HEK293 (cell line): ENCODE data around the gene MUC12.

ENCODE experiments used
- CTCF ChIA-PET: fragments of 350-600 bp; formaldehyde crosslinking; extraction: SDS; loops from one replicate; lab custom pipeline; 2021; ENCODE audit warnings: antibody characterized with exemption; lab: Yijun Ruan, JAX
- POLR2A ChIA-PET: fragments of 300-600 bp; formaldehyde crosslinking; extraction: SDS; loops from one replicate; lab custom pipeline; 2020; ENCODE audit warnings: antibody characterized with exemption, inconsistent platforms; lab: Yijun Ruan, JAX
- H3K27ac ChIP-seq: fragments of 200-500 bp; sonication (Bioruptor generic); 2 replicates; pipeline ENCODE4 v1.5.1; 2014; ENCODE audit warnings: low read depth, low read length, control low read depth, inconsistent platforms; ENCODE audit errors: extremely low read depth
- H3K36me3 ChIP-seq, 2 experiments: fragments of 200-500 bp in 1 of 2; sonication (Bioruptor generic) in 1 of 2; 1 replicate in 1 of 2; 2 replicates in 1 of 2; pipeline ENCODE4 v1.5.1; 2014 to 2017; ENCODE audit warnings: inconsistent platforms in 2 of 2, low read length in 2 of 2; ENCODE audit not compliant: control insufficient read depth in 2 of 2, insufficient read depth in 1 of 2
- H3K4me1 ChIP-seq: fragments of 200-500 bp; sonication (Bioruptor generic); 2 replicates; pipeline ENCODE4 v1.5.1; 2014; ENCODE audit warnings: mild to moderate bottlenecking, low read length, inconsistent platforms; ENCODE audit not compliant: control insufficient read depth, insufficient read depth
- H3K4me3 ChIP-seq: 2 replicates; pipeline ENCODE4 v1.5.1; 2011; ENCODE audit warnings: low read depth, mild to moderate bottlenecking, control low read depth, low read length, moderate library complexity
- H3K9me3 ChIP-seq: fragments of 200-500 bp; sonication (Bioruptor generic); 2 replicates; pipeline ENCODE4 v1.5.1; 2014; ENCODE audit warnings: low read depth, low read length, inconsistent platforms; ENCODE audit not compliant: control insufficient read depth, insufficient read depth
- BCL11A ChIP-seq: fragments of 450-650 bp; formaldehyde crosslinking; IDR thresholded peaks from 2 replicates; pipeline ENCODE4 v1.5.1; 2016; ENCODE audit warnings: low read depth, missing biosample characterization, missing genetic modification characterization
- GLI4 ChIP-seq: fragments of 450-650 bp; formaldehyde crosslinking; IDR thresholded peaks from 2 replicates; pipeline ENCODE4 v1.5.1; 2016; ENCODE audit warnings: missing biosample characterization, missing genetic modification characterization
- GLIS2 ChIP-seq: fragments of 450-650 bp; formaldehyde crosslinking; IDR thresholded peaks from 2 replicates; pipeline ENCODE4 v1.5.1; 2016; ENCODE audit warnings: missing biosample characterization, missing genetic modification characterization
- OVOL3 ChIP-seq: fragments of 450-650 bp; formaldehyde crosslinking; IDR thresholded peaks from 2 replicates; pipeline ENCODE4 v1.5.1; 2016; ENCODE audit warnings: missing biosample characterization, missing genetic modification characterization
- RBAK ChIP-seq: fragments of 450-650 bp; formaldehyde crosslinking; IDR thresholded peaks from 2 replicates; pipeline ENCODE4 v1.5.1; 2016; ENCODE audit warnings: missing biosample characterization, missing genetic modification characterization
- ZBTB21 ChIP-seq: fragments of 450-650 bp; formaldehyde crosslinking; IDR thresholded peaks from 2 replicates; pipeline ENCODE4 v1.5.1; 2017; ENCODE audit warnings: missing biosample characterization, missing genetic modification characterization
- ZFP3 ChIP-seq: fragments of 450-650 bp; formaldehyde crosslinking; IDR thresholded peaks from 2 replicates; pipeline ENCODE4 v1.5.1; 2016; ENCODE audit warnings: low read depth, missing biosample characterization, missing genetic modification characterization
- ZNF10 ChIP-seq: fragments of 450-650 bp; formaldehyde crosslinking; IDR thresholded peaks from 2 replicates; pipeline ENCODE4 v1.5.1; 2017; ENCODE audit warnings: missing biosample characterization, missing genetic modification characterization
- ZNF114 ChIP-seq: fragments of 450-650 bp; formaldehyde crosslinking; IDR thresholded peaks from 2 replicates; pipeline ENCODE4 v1.5.0; 2017; ENCODE audit warnings: missing biosample characterization, missing genetic modification characterization
- ZNF121 ChIP-seq: fragments of 450-650 bp; formaldehyde crosslinking; IDR thresholded peaks from 2 replicates; pipeline ENCODE4 v1.5.1; 2016; ENCODE audit warnings: missing biosample characterization, missing genetic modification characterization
- ZNF140 ChIP-seq: fragments of 450-650 bp; formaldehyde crosslinking; IDR thresholded peaks from 2 replicates; pipeline ENCODE4 v1.5.1; 2016; ENCODE audit warnings: missing biosample characterization, missing genetic modification characterization
- ZNF302 ChIP-seq: fragments of 450-650 bp; formaldehyde crosslinking; IDR thresholded peaks from 2 replicates; pipeline ENCODE4 v1.5.1; 2016; ENCODE audit warnings: missing biosample characterization, missing genetic modification characterization, low read depth
- ZNF350 ChIP-seq: fragments of 450-650 bp; formaldehyde crosslinking; IDR thresholded peaks from 2 replicates; pipeline ENCODE4 v1.5.0; 2017; ENCODE audit warnings: missing biosample characterization, mild to moderate bottlenecking, missing genetic modification characterization
- ZNF366 ChIP-seq: fragments of 450-650 bp; formaldehyde crosslinking; conservative IDR thresholded peaks from 2 replicates; pipeline ENCODE4 v1.5.1; 2016; ENCODE audit warnings: missing biosample characterization, missing genetic modification characterization
- ZNF514 ChIP-seq: fragments of 450-650 bp; formaldehyde crosslinking; IDR thresholded peaks from 2 replicates; pipeline ENCODE4 v1.5.1; 2016; ENCODE audit warnings: missing biosample characterization, missing genetic modification characterization
- ZNF544 ChIP-seq: fragments of 450-650 bp; formaldehyde crosslinking; IDR thresholded peaks from 2 replicates; pipeline ENCODE4 v1.5.0; 2017; ENCODE audit warnings: missing biosample characterization, missing genetic modification characterization
- ZNF610 ChIP-seq: fragments of 450-650 bp; formaldehyde crosslinking; IDR thresholded peaks from 2 replicates; pipeline ENCODE4 v1.5.1; 2016; ENCODE audit warnings: missing biosample characterization, missing genetic modification characterization, borderline replicate concordance
- ZNF621 ChIP-seq: fragments of 450-650 bp; formaldehyde crosslinking; IDR thresholded peaks from 2 replicates; pipeline ENCODE4 v1.5.1; 2017; ENCODE audit warnings: missing biosample characterization, missing genetic modification characterization
- ZNF623 ChIP-seq: fragments of 450-650 bp; formaldehyde crosslinking; IDR thresholded peaks from 2 replicates; pipeline ENCODE4 v1.5.1; 2016; ENCODE audit warnings: missing biosample characterization, missing genetic modification characterization
- ZNF626 ChIP-seq: fragments of 450-650 bp; sonication (Bioruptor Pico); formaldehyde crosslinking; IDR thresholded peaks from 2 replicates; pipeline ENCODE4 v1.5.1; 2018; ENCODE audit warnings: missing biosample characterization, missing genetic modification characterization, inconsistent platforms
- ZNF791 ChIP-seq: fragments of 450-650 bp; formaldehyde crosslinking; IDR thresholded peaks from 2 replicates; pipeline ENCODE4 v1.5.1; 2016; ENCODE audit warnings: missing biosample characterization, missing genetic modification characterization
- TF ChIP-seq, protein P1 (sequence below): fragments of 450-650 bp; formaldehyde crosslinking; IDR thresholded peaks from 2 replicates; pipeline ENCODE4 v1.5.1; 2016; ENCODE audit warnings: missing biosample characterization, missing genetic modification characterization
- TF ChIP-seq, protein P2 (sequence below): fragments of 450-650 bp; formaldehyde crosslinking; IDR thresholded peaks from 2 replicates; pipeline ENCODE4 v1.5.1; 2016; ENCODE audit warnings: missing biosample characterization, missing genetic modification characterization, borderline replicate concordance
- TF ChIP-seq, protein P3 (sequence below): sonication (generic); formaldehyde crosslinking; IDR thresholded peaks from 2 replicates; pipeline ENCODE4 v1.8.1; 2022; ENCODE audit warnings: mild to moderate bottlenecking, moderate library complexity, missing genetic modification reagents
- TF ChIP-seq, protein P4 (sequence below): fragments of 450-650 bp; formaldehyde crosslinking; IDR thresholded peaks from 2 replicates; pipeline ENCODE4 v1.5.1; 2016; ENCODE audit warnings: missing biosample characterization, missing genetic modification characterization

Gene MUC12

DNA sequence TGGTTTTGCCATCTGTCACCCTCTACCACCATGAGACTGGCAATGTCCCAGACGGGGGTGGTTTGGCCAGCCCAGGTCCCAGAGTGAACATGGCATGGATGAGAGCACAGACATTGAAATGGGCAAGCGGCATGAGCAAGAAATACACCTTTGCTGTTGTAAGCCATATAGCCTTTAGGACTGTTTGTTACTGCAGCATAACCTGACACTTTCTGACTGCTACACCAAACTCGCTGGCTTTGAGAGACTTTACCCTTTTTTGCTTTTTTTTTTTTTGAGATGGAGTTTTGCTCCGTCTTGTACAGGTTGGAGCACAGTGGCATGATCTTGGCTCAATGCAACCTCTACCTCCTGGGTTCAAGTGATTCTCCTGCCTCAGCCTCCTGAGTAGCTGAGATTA lies 25.2 kb upstream of the MUC12 start:
- CTCF ChIA-PET = interaction anchor here (0.9 kb wide), 1 partner anchor 115 kb away, joined by 3 read pairs; no protein-coding TSS in a partner anchor
- no peaks in the 10 kb centered on the region for H3K36me3 ChIP-seq
- POLR2A ChIA-PET = no interaction called here

DNA sequence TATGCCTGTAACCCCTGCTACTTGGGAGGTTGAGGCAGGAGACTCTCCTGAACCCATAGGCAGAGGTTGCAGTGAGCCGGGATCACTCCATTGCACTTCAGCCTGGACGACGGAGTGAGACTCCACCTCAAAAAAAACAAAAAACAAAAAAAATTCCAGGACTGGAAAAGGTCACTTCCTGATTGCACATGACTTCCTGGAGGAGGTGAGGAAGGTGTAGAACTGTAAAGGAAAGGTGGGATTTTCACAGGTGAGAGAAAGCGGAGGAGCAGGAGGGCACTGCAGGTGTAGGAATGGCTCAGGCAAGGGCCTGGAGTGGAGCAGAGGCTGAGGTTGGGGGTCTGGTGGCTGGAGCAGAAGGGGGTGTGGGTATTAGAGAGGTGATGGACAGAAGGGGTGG lies 23.3 kb upstream of the MUC12 start:
- CTCF ChIA-PET = no interaction called here
- TF ChIP-seq, protein P1, sequence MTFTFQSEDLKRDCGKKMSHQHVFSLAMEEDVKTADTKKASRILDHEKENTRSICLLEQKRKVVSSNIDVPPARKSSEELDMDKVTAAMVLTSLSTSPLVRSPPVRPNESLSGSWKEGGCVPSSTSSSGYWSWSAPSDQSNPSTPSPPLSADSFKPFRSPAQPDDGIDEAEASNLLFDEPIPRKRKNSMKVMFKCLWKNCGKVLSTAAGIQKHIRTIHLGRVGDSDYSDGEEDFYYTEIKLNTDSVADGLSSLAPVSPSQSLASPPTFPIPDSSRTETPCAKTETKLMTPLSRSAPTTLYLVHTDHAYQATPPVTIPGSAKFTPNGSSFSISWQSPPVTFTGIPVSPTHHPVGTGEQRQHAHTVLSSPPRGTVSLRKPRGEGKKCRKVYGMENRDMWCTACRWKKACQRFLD (tag by site-specific recombination) = no peak
- TF ChIP-seq ZNF626 (tag by site-specific recombination) (no peak), ZNF121 (tag by site-specific recombination) (no peak), ZNF544 (no peak), ZNF114 (tag by site-specific recombination) (no peak), ZFP3 (tag by site-specific recombination) (no peak), ZNF366 (tag by site-specific recombination) (no peak), RBAK (tag by site-specific recombination) (no peak), OVOL3 (tag by site-specific recombination) (no peak), ZNF350 (tag by site-specific recombination) (no peak)
- TF ChIP-seq, protein P2, sequence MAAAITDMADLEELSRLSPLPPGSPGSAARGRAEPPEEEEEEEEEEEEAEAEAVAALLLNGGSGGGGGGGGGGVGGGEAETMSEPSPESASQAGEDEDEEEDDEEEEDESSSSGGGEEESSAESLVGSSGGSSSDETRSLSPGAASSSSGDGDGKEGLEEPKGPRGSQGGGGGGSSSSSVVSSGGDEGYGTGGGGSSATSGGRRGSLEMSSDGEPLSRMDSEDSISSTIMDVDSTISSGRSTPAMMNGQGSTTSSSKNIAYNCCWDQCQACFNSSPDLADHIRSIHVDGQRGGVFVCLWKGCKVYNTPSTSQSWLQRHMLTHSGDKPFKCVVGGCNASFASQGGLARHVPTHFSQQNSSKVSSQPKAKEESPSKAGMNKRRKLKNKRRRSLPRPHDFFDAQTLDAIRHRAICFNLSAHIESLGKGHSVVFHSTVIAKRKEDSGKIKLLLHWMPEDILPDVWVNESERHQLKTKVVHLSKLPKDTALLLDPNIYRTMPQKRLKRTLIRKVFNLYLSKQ = no peak
- TF ChIP-seq, protein P3, sequence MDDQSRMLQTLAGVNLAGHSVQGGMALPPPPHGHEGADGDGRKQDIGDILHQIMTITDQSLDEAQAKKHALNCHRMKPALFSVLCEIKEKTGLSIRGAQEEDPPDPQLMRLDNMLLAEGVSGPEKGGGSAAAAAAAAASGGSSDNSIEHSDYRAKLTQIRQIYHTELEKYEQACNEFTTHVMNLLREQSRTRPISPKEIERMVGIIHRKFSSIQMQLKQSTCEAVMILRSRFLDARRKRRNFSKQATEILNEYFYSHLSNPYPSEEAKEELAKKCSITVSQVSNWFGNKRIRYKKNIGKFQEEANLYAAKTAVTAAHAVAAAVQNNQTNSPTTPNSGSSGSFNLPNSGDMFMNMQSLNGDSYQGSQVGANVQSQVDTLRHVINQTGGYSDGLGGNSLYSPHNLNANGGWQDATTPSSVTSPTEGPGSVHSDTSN = no peak
- TF ChIP-seq, protein P4, sequence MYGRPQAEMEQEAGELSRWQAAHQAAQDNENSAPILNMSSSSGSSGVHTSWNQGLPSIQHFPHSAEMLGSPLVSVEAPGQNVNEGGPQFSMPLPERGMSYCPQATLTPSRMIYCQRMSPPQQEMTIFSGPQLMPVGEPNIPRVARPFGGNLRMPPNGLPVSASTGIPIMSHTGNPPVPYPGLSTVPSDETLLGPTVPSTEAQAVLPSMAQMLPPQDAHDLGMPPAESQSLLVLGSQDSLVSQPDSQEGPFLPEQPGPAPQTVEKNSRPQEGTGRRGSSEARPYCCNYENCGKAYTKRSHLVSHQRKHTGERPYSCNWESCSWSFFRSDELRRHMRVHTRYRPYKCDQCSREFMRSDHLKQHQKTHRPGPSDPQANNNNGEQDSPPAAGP (tag by site-specific recombination) = no peak
- no peak overlapping the region for H3K4me3 ChIP-seq
- POLR2A ChIA-PET = no interaction called here
- no peaks in the 10 kb centered on the region for H3K36me3 ChIP-seq
- peaks cover 4% of the 10 kb centered on the region; the same call in 1 of the 2 replicates for H3K4me1 ChIP-seq
- no peak overlapping the region for H3K27ac ChIP-seq
- no peaks in the 10 kb centered on the region for H3K9me3 ChIP-seq

More for the DNA sequence above, 25.2 kb upstream of the MUC12 start:
- TF ChIP-seq RBAK (tag by site-specific recombination) (peak; percentile 98), BCL11A (no peak)
- peaks cover 4% of the 10 kb centered on the region; the same call in 1 of the 2 replicates for H3K4me1 ChIP-seq
- no peak overlapping the region for H3K27ac ChIP-seq
- H3K9me3 ChIP-seq = no peaks in the 10 kb centered on the region
- no peak overlapping the region for H3K4me3 ChIP-seq

DNA sequence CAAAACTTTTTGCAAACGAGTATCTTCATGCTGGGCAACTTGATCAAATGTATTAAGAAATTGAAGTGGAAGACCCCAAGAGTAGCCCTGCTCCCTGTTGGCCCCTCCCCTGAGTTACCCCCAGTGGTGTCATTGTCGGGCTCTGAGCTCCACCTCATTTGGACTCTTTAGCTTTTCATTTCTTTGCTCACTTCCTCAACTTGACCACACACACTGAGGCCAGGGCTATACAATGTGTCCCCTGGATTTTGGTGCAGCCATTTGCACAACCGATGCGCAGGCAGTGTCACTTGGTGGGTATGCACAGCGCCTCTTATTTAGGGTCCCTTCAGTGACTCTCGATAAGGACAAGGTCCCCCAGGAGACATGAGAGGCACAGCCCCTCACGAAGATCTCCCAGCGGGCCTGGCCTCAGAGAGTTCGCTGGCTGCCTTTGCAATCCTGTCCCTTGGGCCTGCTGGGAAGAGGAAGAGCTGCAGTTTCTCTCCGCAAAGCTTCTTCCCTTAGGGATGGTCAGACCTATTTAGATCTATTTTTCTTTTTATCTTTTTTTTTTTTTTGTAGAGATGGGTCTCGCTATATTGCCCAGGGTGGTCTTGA lies 22.5 kb upstream of the MUC12 start:
- H3K4me1 ChIP-seq = peaks cover 4% of the 10 kb centered on the region; the same call in 1 of the 2 replicates
- H3K36me3 ChIP-seq = no peaks in the 10 kb centered on the region
- no peak overlapping the region for H3K27ac ChIP-seq
- CTCF ChIA-PET = interaction anchor here (0.7 kb wide), 2 partner anchors 25 to 52 kb away, joined by 3 read pairs; no protein-coding TSS in a partner anchor
- H3K4me3 ChIP-seq = no peak overlapping the region
- H3K9me3 ChIP-seq = no peaks in the 10 kb centered on the region
- POLR2A ChIA-PET = no interaction called here
- TF ChIP-seq ZNF621 (tag by site-specific recombination) = no peak
- TF ChIP-seq ZNF10 (tag by site-specific recombination) = no peak
- no peak for TF ChIP-seq GLIS2
- no peak for TF ChIP-seq ZNF610 (tag by site-specific recombination)
- TF ChIP-seq ZNF514 = no peak
- TF ChIP-seq ZNF302 (tag by site-specific recombination) = no peak
- no peak for TF ChIP-seq ZBTB21 (tag by site-specific recombination)
- no peak for TF ChIP-seq ZNF623
- no peak for TF ChIP-seq ZNF791 (tag by site-specific recombination)
- no peak for TF ChIP-seq ZNF140
- TF ChIP-seq GLI4 (tag by site-specific recombination) = no peak
